ENCODE results near the gene MED20.

DNA sequence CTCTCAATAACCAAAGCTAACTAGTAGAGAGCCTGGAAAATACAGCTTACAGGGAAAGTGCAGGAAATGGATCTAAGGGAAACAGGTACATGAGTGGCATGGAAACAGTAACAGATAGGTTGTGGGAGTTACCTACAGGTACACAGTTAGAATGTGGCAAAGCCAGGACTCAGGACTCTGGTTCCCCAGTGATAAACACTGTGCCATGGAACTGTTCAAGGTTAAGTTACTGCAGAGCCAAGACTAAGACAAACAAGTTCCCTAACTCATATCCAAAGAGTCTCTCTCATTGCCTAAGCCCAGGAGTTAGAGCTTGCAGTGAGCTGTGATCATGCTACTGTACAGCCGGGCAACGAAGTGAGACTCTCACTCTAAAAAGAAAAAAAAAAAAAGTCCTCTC is 6.6 kb downstream of the MED20 start:
- no peak for TF ChIP-seq RFX5 (IDR thresholded peaks at IDR 0.05; ENCODE audit: low read depth, low read length)
- TF ChIP-seq, protein P1, sequence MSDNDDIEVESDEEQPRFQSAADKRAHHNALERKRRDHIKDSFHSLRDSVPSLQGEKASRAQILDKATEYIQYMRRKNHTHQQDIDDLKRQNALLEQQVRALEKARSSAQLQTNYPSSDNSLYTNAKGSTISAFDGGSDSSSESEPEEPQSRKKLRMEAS (IDR thresholded peaks at IDR 0.05; ENCODE audit: low read depth, low read length): no peak
- TF ChIP-seq, protein P2, sequence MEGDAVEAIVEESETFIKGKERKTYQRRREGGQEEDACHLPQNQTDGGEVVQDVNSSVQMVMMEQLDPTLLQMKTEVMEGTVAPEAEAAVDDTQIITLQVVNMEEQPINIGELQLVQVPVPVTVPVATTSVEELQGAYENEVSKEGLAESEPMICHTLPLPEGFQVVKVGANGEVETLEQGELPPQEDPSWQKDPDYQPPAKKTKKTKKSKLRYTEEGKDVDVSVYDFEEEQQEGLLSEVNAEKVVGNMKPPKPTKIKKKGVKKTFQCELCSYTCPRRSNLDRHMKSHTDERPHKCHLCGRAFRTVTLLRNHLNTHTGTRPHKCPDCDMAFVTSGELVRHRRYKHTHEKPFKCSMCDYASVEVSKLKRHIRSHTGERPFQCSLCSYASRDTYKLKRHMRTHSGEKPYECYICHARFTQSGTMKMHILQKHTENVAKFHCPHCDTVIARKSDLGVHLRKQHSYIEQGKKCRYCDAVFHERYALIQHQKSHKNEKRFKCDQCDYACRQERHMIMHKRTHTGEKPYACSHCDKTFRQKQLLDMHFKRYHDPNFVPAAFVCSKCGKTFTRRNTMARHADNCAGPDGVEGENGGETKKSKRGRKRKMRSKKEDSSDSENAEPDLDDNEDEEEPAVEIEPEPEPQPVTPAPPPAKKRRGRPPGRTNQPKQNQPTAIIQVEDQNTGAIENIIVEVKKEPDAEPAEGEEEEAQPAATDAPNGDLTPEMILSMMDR (IDR thresholded peaks at IDR 0.05 in 2 of 3, conservative IDR thresholded peaks at IDR 0.05 in 1 of 3; ENCODE audit: control insufficient read depth in 2 of 3, extremely low read depth in 1 of 3, insufficient read depth in 1 of 3, low read depth in 3 of 3, low read length in 3 of 3): no peak
- TF ChIP-seq, protein P3, sequence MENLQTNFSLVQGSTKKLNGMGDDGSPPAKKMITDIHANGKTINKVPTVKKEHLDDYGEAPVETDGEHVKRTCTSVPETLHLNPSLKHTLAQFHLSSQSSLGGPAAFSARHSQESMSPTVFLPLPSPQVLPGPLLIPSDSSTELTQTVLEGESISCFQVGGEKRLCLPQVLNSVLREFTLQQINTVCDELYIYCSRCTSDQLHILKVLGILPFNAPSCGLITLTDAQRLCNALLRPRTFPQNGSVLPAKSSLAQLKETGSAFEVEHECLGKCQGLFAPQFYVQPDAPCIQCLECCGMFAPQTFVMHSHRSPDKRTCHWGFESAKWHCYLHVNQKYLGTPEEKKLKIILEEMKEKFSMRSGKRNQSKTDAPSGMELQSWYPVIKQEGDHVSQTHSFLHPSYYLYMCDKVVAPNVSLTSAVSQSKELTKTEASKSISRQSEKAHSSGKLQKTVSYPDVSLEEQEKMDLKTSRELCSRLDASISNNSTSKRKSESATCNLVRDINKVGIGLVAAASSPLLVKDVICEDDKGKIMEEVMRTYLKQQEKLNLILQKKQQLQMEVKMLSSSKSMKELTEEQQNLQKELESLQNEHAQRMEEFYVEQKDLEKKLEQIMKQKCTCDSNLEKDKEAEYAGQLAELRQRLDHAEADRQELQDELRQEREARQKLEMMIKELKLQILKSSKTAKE (IDR thresholded peaks at IDR 0.05; ENCODE audit: low read depth, poor library complexity, severe bottlenecking): no peak
- TF ChIP-seq JUND (IDR thresholded peaks at IDR 0.05; ENCODE audit: low read depth, low read length): no peak

All from GM12878 (cell line).